GM18867 (cell line): Measurements from ENCODE around the gene DZIP1.
"Not testable (repeated sequence)": the region's sequence is repeated elsewhere in the genome, so short reads cannot be mapped to it uniquely, and the experiment has no call there.

ENCODE experiments used
- ATAC-seq: cut with Tn5 transposase; IDR thresholded peaks from one replicate; pipeline ENCODE4 v1.9.1; 2021; ENCODE audit warnings: mild to moderate bottlenecking, moderate library complexity; ENCODE audit not compliant: unreplicated experiment

The DZIP1 gene

DNA sequence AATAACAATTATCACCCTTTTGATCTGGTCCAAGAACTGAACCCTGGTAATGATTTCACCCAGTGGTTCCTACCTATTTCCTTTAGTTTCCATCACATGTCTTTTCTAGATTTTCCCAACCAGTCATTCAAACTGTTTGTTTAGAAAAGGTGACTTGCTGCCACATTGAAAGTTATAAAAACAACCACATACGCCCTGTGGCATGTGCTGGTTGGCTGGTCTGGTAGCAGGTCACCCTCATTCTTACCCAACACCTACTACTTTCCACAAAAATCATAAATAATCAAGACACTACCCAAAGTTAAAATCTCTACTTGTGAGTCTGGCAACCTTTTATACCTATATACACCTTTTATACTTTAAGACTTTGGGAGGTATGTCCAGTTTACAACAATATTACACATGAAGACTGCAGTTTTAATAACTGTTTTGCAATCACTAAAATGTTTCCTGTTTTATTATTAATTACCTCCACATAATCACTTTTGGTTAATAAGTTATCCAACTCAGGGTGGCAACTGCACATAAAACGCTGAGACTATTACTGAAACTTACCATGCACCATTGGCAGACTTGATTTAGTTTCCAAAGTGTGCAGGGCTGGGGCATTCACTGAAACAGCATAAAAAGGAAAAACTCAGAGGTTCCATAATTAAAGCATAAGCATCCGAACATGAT, 38.9 kb downstream of the DZIP1 start:
- no peak for ATAC-seq

DNA sequence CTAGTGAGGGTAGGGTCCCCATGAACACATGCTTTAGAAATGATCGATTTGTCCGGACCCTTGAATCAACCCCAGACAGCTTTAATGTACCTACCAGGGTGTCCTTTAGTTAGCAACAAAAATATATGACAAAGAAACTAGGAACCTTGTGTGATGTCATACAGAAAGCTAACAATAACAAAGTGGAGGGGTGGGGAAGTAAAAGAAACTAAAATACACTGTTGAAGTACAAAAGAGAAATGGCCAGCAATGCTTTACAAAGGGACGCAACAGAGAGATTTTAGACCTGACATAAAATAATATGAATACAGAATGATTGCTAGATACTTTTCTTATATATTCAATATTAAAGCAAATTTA, 40.0 kb downstream of the DZIP1 start:
- no peak for ATAC-seq

DNA sequence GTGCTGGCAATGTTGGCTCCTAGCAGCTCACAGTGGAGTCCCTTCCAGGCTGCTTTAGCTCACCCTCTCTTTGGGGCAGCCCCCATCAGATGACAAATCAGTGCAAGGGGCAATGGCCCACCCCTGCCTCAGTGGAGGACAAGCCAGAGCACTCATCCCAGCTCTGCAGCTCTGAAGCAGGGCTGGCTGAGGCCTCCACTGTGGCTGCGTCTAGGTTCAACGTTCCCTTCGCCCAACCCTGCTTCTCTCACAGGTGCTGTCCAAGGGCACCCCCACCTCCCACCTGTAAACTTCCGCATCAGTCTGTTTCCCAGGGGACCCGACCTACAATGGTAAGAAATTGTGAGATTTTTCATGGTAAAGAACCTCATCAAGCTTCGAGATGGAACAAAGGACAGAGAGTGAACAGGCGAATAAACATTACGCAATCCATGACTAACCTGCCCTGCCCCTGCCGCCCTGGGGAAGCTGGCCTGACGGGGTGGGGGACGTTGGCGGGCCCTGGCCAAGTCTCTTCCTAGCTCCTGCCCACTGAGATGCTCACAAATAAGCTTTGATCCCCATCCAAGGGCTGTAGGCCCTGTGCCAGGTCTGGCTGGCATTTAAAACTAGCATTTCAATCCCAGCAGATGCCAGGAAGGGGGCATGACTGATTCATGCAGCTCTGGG, 40.5 kb downstream of the DZIP1 start:
- ATAC-seq, result no peak

DNA sequence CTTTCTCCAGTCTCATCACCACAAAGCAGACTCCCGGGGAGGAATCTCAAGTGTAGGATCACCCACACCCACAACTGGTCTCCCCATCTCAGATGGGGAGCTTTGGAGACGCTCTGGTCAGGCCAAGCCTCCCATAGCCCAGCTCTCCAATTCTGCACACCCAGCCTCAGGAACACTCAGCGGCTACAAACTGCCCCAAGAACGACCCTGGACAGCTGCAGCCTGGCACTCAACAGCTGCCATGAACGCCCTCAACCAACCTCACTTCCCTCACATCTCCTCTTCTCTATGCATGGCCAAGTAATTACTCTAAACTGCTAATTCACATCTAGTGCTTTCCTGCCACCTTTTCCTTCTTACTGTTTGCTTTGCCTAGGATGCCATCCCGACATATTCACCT, 42.6 kb downstream of the DZIP1 start:
- ATAC-seq, result no peak

DNA sequence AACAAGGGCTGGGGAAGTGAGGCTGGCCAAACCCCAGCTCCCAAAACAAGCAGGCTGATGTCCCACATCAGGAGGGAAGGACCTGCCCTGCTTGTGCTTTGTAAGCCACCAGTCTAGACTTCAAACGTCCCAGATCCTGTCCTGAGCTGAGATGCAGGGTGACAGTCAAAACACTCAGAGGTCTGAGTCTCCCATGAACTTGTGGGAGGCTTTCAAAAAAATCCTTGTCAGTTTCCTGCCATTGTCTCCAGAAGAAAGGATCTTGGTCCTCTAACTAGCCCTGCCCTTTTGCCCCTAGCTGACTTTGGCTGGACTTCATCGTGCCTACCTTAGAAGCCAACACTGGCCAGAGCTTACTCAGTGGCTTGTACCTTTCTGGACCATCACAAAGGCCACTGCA, 43.3 kb downstream of the DZIP1 start:
- ATAC-seq, result no peak

DNA sequence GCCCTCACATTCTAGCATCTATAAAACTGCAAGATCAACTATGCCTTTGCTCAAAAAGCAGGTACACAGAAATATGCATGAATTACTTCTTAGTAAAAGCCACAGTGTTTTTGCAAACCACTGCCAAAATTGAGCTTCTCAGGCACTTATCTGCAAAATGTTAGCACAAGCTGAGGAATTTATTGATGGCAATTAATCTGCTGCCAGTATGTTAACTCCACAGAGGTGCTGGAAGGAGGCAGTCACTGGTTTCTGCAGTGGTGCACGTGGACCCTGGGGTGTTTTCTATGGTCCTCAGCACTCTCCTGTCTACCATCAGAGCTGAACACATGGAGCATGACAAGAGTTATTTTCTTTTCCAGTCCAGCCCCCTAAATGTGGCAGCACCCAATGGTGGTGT, 47.8 kb downstream of the DZIP1 start:
- no peak for ATAC-seq

DNA sequence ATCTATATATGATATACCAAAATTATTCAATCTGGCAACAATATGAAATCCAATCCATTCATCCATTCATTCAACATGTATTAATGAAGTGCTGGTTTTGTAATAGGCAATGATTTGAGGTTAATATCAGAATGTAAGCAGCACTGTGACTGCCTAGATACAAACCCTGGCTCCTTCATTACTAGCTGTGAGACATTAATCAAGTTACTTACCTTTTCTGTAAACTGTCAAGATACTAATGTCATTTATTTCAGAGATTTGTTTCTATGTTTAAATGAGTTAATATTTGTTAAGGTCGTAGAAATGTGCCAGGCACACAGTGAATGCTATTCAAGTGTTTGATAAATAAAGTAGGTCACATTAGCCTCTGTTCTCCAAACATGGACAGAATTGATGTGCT, 51.0 kb downstream of the DZIP1 start:
- no peak for ATAC-seq

DNA sequence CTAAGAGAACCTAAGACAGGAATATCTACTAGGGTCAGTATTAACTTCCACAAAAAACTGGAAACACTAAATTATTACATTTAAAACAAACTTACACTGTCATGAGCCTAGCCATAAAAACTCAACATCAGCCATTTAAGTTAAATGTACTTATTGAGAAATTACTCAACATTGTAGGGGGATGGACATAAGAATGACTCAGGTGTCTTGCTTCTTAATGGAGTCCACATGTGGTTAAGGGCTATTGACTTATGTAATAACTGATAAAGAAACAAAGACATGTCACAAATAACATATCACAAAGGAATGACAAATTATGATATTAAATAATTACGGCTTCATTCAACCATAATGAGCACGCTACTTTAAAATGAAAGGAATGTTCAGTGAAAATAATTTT, 55.8 kb downstream of the DZIP1 start:
- ATAC-seq, result no peak

DNA sequence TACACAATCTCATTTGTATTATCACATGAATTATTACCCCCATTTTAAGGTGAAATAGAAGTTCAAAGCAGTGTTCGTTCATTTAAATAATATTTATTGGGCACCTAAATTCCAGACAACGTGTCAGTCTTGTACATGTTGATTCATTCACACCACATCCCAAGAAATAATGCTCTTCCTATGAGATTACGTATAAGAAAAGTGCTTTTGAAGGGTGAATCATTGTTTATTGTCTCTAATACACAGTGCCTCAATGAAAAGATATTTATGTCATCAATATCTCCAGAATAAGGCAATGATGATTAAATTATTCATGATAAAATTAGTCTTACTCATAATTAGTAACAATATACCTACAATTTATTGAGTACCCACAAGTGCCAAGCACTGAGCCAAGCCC, 56.4 kb downstream of the DZIP1 start:
- no peak for ATAC-seq

DNA sequence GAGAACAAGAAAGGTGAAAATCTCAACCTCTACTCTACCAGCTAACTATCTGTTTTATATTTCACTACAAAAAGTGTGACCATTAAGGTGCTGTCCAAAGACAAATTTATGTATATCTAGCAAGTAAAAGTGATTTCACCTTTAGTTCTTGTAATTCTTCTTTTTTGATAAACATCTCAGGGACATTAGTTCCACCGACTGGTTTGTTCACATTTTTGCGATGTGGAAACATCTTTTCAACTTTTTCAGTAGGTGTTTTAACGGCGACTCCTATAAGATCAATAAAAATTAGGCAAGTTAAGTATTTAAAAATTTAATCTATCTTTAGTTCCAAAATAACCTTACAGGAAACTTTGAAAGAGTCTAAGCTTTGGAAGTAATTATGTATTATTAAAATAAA, 58.6 kb downstream of the DZIP1 start:
- no peak for ATAC-seq

DNA sequence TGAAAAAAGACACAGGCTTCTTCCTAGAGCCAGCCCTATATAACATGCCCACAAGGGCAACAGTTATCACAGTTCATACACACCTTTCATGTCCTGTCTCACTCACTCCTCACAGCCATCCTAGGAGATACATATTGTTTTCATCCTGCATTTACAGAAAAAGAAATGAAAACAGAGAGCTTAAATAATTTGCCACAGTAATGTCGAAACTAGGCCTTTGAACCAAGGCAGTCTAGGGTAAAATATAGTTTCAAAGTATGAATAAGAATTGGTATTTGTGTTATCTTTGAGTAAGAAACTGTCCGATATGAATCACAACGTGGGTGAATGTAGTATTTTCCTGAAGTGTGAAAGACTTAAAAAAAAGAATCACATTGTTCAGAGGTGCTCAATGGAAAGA, 65.2 kb downstream of the DZIP1 start:
- ATAC-seq, result peak; percentile 94

DNA sequence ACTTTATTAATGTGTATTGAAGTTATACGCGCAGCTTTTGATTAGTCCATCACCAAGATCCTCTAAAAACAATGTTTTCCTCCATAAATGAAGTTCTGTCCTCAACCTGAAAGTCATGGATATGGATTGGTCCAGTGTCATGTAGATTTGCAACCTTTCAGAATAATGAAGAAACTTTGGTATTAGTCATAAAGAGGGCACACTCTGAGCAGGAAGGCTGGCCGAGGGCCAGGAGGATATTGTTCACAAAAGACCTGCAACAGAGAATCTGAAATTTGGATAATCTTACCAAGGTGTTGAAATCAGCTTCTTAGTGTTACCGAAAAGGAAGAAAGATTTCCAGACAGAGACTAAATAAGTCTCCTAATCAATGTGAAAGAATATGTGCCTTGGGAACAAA, 71.3 kb downstream of the DZIP1 start:
- ATAC-seq, result no peak

DNA sequence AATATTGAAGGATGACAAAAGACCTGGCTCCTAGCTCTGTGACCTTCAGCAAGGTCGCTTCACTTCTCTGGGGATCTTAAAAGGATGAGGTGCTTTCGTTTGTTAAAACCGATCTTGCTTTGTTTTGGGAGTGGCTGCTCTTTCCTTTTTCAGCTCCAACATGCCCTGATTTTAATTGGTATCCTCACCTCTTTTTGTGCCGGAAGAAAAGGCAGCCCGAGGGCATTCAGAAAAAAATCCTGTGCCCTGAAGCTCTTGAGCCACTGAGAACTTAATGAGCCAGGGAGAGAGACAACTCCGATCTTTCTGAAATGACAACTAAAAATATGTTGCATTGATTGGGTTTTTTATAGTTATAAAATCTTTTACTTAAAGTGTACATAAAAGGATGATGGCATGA, 72.6 kb downstream of the DZIP1 start:
- no peak for ATAC-seq

DNA sequence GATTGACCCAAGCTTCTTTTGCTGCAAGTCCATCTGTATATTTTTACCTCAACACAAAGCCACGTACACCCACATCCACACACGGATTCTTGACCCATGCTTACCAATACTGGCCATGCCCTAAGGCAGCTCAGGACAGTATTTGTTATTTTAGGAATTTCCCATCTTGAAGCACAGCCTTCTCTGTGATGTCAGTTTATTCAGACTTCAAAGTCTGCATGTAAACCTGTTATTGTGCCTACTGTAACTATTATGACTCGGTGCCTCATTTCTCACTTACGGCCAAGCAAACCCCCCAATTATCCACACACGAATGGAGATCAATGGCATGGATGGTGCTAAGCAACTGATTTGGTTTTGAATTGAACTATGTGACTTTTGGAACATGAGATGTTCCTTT, 74.5 kb downstream of the DZIP1 start:
- no peak for ATAC-seq

DNA sequence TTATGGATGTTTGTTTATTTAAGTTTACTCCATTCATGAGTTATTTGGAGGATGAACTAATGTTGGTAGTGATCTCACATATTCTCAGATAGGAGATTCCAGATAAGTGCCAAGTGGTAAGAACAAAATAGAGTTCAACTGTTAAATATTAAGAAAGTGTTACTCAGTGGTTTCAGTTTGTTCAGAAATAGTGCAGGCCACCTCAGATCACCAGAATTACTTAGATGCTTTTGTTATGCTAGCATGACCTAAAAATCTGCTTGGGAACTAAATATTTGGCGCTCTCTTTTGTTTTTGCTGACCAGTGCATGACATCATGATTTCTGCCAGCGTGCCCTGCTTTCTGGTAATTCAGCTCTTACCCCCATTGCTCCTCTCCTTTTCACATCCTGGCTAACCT, 76.4 kb downstream of the DZIP1 start:
- no peak for ATAC-seq

DNA sequence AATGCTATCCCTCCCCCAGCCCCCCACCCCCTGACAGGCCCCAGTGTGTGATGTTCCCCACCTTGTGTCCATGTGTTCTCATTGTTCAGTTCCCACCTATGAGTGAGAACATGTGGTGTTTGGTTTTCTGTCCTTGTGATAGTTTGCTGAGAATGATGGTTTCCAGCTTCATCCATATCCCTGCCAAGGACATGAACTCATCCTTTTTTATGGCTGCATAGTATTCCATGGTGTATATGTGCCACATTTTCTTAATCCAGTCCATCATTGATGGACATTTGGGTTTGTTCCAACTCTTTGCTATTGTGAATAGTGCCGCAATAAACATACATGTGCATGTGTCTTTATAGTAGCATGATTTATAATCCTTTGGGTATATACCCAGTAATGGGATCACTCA, 78.7 kb downstream of the DZIP1 start:
- ATAC-seq, result not testable (repeated sequence)

DNA sequence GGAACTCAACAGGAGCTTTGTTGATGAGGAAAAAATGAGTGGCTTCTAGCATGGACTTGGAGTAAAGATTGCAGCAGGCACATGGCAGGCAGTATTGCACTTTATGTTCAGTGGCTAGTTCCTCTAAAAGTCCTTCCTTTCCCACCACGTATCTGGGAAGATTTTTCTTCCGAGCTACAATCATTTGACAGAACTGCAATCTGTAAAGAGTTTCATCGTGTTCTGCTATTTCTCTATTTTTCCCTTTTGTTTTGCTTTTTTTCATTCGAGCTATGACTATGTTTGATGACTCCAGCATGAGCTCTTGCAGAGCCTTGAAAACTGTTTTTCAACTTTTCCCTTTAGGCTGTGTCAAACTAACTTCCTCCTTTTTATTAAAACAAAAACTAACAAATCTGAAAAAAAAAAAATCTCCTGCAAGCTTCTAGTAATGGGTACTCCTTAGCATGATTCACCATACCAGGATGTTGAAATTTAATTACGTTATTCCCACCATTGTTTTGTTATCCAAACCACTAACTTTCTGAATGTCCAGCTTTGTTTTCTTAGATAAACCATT, 79.7 kb downstream of the DZIP1 start:
- ATAC-seq, result no peak

DNA sequence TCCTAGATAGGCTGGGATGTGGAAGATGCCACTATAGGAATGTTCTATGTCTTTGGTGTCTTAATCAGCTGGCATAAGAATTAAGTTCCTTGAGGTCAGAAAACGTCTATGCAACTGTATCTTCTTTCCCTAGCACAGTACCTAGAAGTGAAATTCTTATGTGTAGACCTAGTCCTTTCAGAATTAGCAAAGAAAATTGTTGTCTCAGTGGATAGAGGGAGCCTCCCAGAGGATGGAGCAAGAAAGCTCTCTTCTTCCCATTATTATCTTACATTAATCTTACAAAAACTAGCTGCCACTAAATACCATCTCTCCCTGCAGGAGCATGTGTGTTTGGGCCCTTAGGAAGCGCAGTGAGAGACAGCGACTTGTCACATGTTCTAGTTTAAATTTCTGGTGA, 80.4 kb downstream of the DZIP1 start:
- ATAC-seq, result no peak

DNA sequence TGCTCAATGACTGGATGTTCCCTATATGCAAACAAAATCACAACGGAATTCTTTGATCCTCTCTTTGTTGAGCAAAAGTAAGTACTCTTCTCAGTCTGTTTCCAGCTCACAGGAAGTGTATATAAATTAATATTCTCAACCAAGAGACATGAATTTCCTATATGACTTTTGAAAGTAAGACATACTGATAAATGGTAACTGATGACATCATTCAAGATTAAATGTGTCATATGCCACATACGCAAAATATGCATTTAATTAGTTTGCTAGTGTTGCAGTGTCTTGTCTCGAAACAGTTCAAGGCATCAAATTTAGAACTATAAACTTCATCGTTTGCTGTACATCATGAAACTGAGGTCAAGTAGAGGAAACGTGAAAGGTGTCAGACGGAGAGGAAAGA, 84.1 kb downstream of the DZIP1 start:
- ATAC-seq, result no peak

DNA sequence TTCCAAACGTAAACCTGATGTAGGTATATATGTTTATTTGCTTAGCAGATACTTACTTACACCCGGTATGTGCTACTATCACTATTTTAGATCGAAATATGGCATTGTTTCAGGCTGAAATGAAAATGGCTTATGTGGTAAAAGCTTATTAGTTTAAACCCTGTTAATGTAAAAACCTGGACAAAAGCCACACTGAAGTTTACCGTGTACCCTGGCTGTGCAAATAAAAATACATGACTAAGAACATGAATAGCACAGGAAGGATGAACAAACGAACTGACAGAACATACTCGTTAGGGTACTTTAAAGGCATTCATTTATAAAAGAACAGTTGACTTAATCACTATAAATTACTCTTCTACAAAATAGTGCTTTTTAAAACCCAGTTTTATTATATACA, 85.4 kb downstream of the DZIP1 start:
- ATAC-seq, result peak; percentile 47

DNA sequence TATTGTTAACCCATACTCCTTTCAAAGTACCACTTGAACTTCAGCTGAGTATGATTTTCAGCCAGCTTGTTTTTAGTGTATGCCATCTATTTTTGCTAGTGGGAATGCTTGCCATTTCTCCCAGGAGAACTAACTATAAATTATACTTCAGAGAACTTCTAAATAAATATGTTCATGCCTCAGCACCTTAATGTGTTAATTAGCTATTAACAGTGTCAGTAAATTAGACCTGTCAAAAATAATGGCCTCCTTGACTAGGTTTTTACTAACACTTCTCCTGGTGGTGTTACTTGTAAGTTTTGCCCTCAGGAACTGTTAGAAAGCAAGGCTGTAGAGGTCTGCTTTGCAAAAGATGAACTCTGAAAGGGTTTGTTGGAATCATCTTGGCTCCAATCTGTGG, 87.5 kb downstream of the DZIP1 start:
- no peak for ATAC-seq

DNA sequence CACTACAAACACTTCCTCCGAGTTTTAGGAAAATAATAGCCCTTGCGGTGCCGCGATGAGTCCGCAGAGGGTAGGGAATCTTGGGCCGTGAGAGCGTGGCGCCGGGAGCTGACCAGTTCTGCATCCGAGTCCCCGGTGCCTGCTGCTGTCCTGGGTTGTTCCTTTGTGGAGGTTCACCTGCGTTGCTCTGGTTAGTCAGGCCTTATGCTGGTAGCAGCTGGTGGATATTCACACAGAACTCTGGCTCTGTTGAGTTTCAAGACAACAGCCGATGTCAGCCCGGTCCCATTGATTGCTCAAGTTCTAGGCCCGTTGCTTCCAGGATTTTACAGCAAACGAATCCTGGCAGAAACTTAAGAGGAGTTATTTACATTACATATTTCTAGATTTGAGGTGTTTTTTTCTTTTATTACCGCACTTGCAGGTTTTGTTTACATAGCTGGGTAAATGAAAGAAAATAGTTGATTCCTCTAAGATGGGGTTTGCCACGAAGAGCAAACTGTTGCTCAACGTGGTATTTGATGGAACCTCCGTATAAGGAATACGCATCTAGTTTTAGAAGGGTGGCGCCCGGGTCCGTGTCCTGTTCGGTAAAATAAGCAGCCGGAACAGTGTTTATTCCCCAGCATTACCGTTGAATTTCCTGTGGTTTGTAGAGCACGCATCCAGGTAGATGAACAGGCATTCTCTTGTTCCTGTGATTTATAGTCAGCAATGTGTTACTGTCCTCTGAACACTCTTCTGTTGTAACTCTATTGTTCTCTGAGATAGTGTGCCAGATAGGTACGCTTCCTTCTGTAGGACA, 90.7 kb downstream of the DZIP1 start:
- ATAC-seq, result no peak
